Measurements from ENCODE around the gene LAGE3. TPM values are rescaled to one million over a fixed set of nuclear protein-coding genes. Genes with fewer than 3 reads are reported as not detected.

The LAGE3 gene
- total and polyA plus RNA-seq, 12 donors, result 11.3 to 101 (median 41.7) TPM

- peak within 1 kb of the TSS in 3 of 4 donors; percentile 32 to 73 (median 32) for H3K4me3 ChIP-seq
- H3K4me1 ChIP-seq (replicated peaks in 1 of 2), result peaks cover 5 to 14% of the 10 kb centered on the region in 2 donors
- WGBS, 4 donors, result 1 to 67% (median 26%) methylated on average over 1 to 73 of the region's 95 CpGs; no CpG with 5 or more reads in 1 of the 4 donors
- H3K36me3 ChIP-seq (replicated peaks in 1 of 2), result no peaks in the 10 kb centered on the region
- no peaks in the 10 kb centered on the region for H3K27me3 ChIP-seq
- H3K9me3 ChIP-seq (replicated peaks in 1 of 3), result no peaks in the 10 kb centered on the region
- peak within 1 kb of the TSS; percentile 53 to 93 (median 74) for H3K27ac ChIP-seq
- DNase-seq, result peak; percentile 40 to 71 (median 56)
- TF ChIP-seq POLR2A (IDR thresholded peaks at IDR 0.05) (peak in 1 of 2 donors; percentile 11), CTCF (IDR thresholded peaks at IDR 0.05) (peak in 1 of 6 experiments; percentile 11)
- intact Hi-C loops (cut with DNase I), result no loop called here
Measured at GRCh38 chrX:154486396-154487207, 7.5 kb upstream of the LAGE3 start, which contains the start of gene UBL4A. TSS of gene UBL4A (minus strand) at chrX:154486615. CDS start at chrX:154486584, 31 bp downstream.

GRCh38 chrX:154486052-154486395, 6.9 kb upstream of the LAGE3 start:
- H3K4me1 ChIP-seq (replicated peaks in 1 of 2), result peaks cover 5 to 14% of the 10 kb centered on the region in 2 donors

GRCh38 chrX:154485150-154486051, 6.3 kb upstream of the LAGE3 start:
- intact Hi-C loops (cut with DNase I), result no loop called here
- Histone ChIP-seq H3K27me3 (no peaks in the 10 kb centered on the region), H3K36me3 (replicated peaks in 1 of 2) (no peaks in the 10 kb centered on the region), H3K27ac (peak overlapping the region; percentile 53 to 93 (median 74)), H3K9me3 (replicated peaks in 1 of 3) (no peaks in the 10 kb centered on the region), H3K4me1 (replicated peaks in 1 of 2) (peaks cover 5 to 14% of the 10 kb centered on the region in 2 donors), H3K4me3 (peak overlapping the region in 2 of 4 donors; percentile 32 to 73)
- DNase-seq, result peak in 4 of 7 donors; percentile 27 to 57 (median 42)
- WGBS, 4 donors, result 44 to 86% (median 66%) methylated on average over 4 to 35 of the region's 35 CpGs
- no peak for TF ChIP-seq POLR2A (IDR thresholded peaks at IDR 0.05)
- TF ChIP-seq CTCF (IDR thresholded peaks at IDR 0.05), result no peak

More at GRCh38 chrX:154486052-154486395, 6.9 kb upstream of the LAGE3 start:
- peak in 1 of 2 donors; percentile 39 for TF ChIP-seq POLR2A (IDR thresholded peaks at IDR 0.05)
- TF ChIP-seq CTCF (IDR thresholded peaks at IDR 0.05), result no peak
- H3K4me3 ChIP-seq, result peak overlapping the region in 3 of 4 donors; percentile 32 to 73 (median 32)
- H3K36me3 ChIP-seq (replicated peaks in 1 of 2), result no peaks in the 10 kb centered on the region
- no peaks in the 10 kb centered on the region for H3K27me3 ChIP-seq
- no peaks in the 10 kb centered on the region for H3K9me3 ChIP-seq (replicated peaks in 1 of 3)
- peak overlapping the region; percentile 53 to 93 (median 74) for H3K27ac ChIP-seq
- WGBS, 4 donors, result 1 to 43% (median 38%) methylated on average over 13 to 35 of the region's 35 CpGs; no CpG with 5 or more reads in 1 of the 4 donors
- DNase-seq, result peak; percentile 52 to 75 (median 69)
- intact Hi-C loops (cut with DNase I), result no loop called here
